HG03175 (cell line): Measurements from ENCODE around the gene IZUMO1.

Source experiments
- ATAC-seq: cut with Tn5 transposase; IDR thresholded peaks from one replicate; pipeline ENCODE4 v1.9.1; 2021; ENCODE audit warnings: mild to moderate bottlenecking, moderate library complexity; ENCODE audit not compliant: unreplicated experiment

IZUMO1 gene

GRCh38 chr19:48757741-48758144 is 11.0 kb upstream of the IZUMO1 start:
- ATAC-seq: no peak

GRCh38 chr19:48757089-48757675 is 10.5 kb upstream of the IZUMO1 start:
- no peak for ATAC-seq

GRCh38 chr19:48756686-48757085 is 10.0 kb upstream of the IZUMO1 start:
- ATAC-seq: no peak

GRCh38 chr19:48756212-48756611 is 9.5 kb upstream of the IZUMO1 start:
- no peak for ATAC-seq

- no peak for ATAC-seq
Observed at GRCh38 chr19:48755787-48756186, 9.1 kb upstream of the IZUMO1 start.

GRCh38 chr19:48755084-48755641 is 8.5 kb upstream of the IZUMO1 start, which contains the start of gene FGF21:
FGF21 (plus strand) TSS chr19:48755524; CDS start chr19:48756237, 713 bp downstream.
- ATAC-seq: no peak

- no peak for ATAC-seq
Observed at GRCh38 chr19:48752496-48753365, 6.0 kb upstream of the IZUMO1 start, which contains the start of gene FUT1. FUT1 (minus strand) TSS chr19:48752641; CDS start chr19:48751281, 1,360 bp downstream.

- no peak for ATAC-seq
Observed at GRCh38 chr19:48751845-48752495, 5.3 kb upstream of the IZUMO1 start.

GRCh38 chr19:48750771-48751504 is 4.2 kb upstream of the IZUMO1 start:
- no peak for ATAC-seq

- ATAC-seq: no peak
Observed at GRCh38 chr19:48750351-48750750, 3.6 kb upstream of the IZUMO1 start.

GRCh38 chr19:48749571-48750198 is 3.0 kb upstream of the IZUMO1 start:
- no peak for ATAC-seq

GRCh38 chr19:48746110-48746509 is 599 bp downstream of the IZUMO1 start:
- no peak for ATAC-seq

GRCh38 chr19:48745208-48745995 is 1.3 kb downstream of the IZUMO1 start:
- ATAC-seq: no peak

GRCh38 chr19:48742096-48742495 is 4.6 kb downstream of the IZUMO1 start:
- ATAC-seq: no peak

- ATAC-seq: no peak
Observed at GRCh38 chr19:48741129-48741999, 5.3 kb downstream of the IZUMO1 start.

- no peak for ATAC-seq
Observed at GRCh38 chr19:48740164-48740972, 6.3 kb downstream of the IZUMO1 start, which contains the start of gene RASIP1. RASIP1 (minus strand) TSS chr19:48740610; CDS start chr19:48740282, 328 bp downstream.

GRCh38 chr19:48739404-48740163 is 7.1 kb downstream of the IZUMO1 start:
- ATAC-seq: no peak
